Endothelial cell of coronary artery (primary cell): ENCODE results near the gene XRCC5. TPM values are rescaled to one million over a fixed set of nuclear protein-coding genes. Genes with fewer than 3 reads are reported as not detected.

Experiments
- total RNA-seq: library from RNA; depleted of rRNA; stranded (reverse); fragments of >200 nt; gene quantifications from 2 replicates; pipeline ENCODE4 v1.2.3, GENCODE V29; 2014

Gene XRCC5
- total RNA-seq = 224 and 290 TPM in 2 replicates

GRCh38 chr2:216108967-216109921, at the start of gene XRCC5:
Gene XRCC5 (plus strand): TSS chr2:216109348. CDS start chr2:216109437, 89 bp downstream.

GRCh38 chr2:216081487-216082116, 27.5 kb upstream of the XRCC5 start, which contains the start of the genes PECR and TMEM169:
Gene PECR (minus strand): TSS chr2:216081809. CDS start chr2:216081741, 68 bp downstream.
Gene TMEM169 (plus strand): TSS chr2:216081919. CDS start chr2:216095964, 14,045 bp downstream.

Other genes with a start within 250 kb of the XRCC5 start
- 2.3 and 5.2 TPM in 2 replicates for gene MREG, start 95.8 kb upstream of the XRCC5 start, total RNA-seq
- gene PECR, start 27.5 kb upstream of the XRCC5 start, total RNA-seq = 4.0 and 6.0 TPM in 2 replicates
- under 0.01 TPM in 1 of 2 replicates, not detected in the other for gene TMEM169, start 27.4 kb upstream of the XRCC5 start, total RNA-seq